Neutrophil (primary cell): ENCODE measurements around the gene BIN1.

Source experiments
- H3K27ac ChIP-seq: fragments of 200-600 bp; sonication (generic); 2 replicates; pipeline ENCODE4 v1.5.1; 2016; ENCODE audit warnings: mild to moderate bottlenecking, moderate library complexity
- H3K27me3 ChIP-seq: fragments of 200-600 bp; sonication (generic); 2 replicates; pipeline ENCODE4 v1.6.0; 2016; ENCODE audit warnings: mild to moderate bottlenecking
- H3K36me3 ChIP-seq: fragments of 200-600 bp; sonication (generic); 2 replicates; pipeline ENCODE4 v1.5.1; 2017
- H3K4me1 ChIP-seq, 2 experiments: fragments of 200-600 bp in 1 of 2; sonication (generic) in 1 of 2; 1 replicate in 1 of 2; 2 replicates in 1 of 2; pipeline versions ENCODE4 v1.5.1 to v1.6.1; 2013 to 2016; ENCODE audit warnings: low read depth in 1 of 2, low read length in 1 of 2, mild to moderate bottlenecking in 1 of 2, moderate library complexity in 1 of 2; ENCODE audit not compliant: control insufficient read depth in 1 of 2, insufficient read depth in 1 of 2
- H3K4me3 ChIP-seq, 2 experiments: fragments of 200-600 bp in 1 of 2; sonication (generic) in 1 of 2; 1 replicate in 1 of 2; 2 replicates in 1 of 2; pipeline ENCODE4 v1.5.1; 2013 to 2016; ENCODE audit warnings: low read depth in 1 of 2, low read length in 1 of 2, mild to moderate bottlenecking in 1 of 2, moderate library complexity in 1 of 2
- H3K9me3 ChIP-seq: fragments of 200-600 bp; sonication (generic); 2 replicates; pipeline ENCODE4 v1.5.1; 2016
- TF ChIP-seq, protein P1 (sequence below): fragments of 200-600 bp; sonication (generic); IDR thresholded peaks from 2 replicates; pipeline ENCODE4 v1.5.1; 2016; ENCODE audit warnings: antibody characterized with exemption

BIN1 gene

DNA sequence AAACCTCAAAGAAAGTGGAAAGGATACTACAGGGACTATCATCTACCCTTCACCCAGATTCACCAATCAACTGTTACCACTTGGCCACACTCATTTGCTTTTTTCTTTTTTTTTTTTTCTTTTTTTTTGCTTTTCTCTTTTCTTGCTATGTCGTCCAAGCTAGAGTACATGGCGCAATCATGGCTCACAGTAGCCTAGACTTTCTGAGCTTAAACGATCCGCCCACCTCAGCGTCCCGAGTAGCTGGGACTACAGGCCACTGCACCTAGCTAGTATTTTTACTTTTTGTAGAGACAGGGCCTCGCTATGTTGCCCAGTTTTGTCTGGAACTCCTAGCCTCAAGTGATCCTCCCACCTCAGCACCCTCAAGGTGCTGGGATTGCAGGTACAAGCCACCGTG, 24.0 kb downstream of the BIN1 start:
- no peak overlapping the region for H3K4me3 ChIP-seq
- no peak overlapping the region for H3K27ac ChIP-seq
- H3K36me3 ChIP-seq, result no peaks in the 10 kb centered on the region
- H3K27me3 ChIP-seq, result peaks cover 73% of the 10 kb centered on the region
- TF ChIP-seq, protein P1, sequence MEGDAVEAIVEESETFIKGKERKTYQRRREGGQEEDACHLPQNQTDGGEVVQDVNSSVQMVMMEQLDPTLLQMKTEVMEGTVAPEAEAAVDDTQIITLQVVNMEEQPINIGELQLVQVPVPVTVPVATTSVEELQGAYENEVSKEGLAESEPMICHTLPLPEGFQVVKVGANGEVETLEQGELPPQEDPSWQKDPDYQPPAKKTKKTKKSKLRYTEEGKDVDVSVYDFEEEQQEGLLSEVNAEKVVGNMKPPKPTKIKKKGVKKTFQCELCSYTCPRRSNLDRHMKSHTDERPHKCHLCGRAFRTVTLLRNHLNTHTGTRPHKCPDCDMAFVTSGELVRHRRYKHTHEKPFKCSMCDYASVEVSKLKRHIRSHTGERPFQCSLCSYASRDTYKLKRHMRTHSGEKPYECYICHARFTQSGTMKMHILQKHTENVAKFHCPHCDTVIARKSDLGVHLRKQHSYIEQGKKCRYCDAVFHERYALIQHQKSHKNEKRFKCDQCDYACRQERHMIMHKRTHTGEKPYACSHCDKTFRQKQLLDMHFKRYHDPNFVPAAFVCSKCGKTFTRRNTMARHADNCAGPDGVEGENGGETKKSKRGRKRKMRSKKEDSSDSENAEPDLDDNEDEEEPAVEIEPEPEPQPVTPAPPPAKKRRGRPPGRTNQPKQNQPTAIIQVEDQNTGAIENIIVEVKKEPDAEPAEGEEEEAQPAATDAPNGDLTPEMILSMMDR, result no peak
- peaks cover 6 to 7% of the 10 kb centered on the region in 2 experiments for H3K4me1 ChIP-seq
- no peaks in the 10 kb centered on the region for H3K9me3 ChIP-seq

- H3K9me3 ChIP-seq, result no peaks in the 10 kb centered on the region
- peaks cover 63% of the 10 kb centered on the region for H3K27me3 ChIP-seq
- TF ChIP-seq, protein P1, result no peak
- peaks cover 4% of the 10 kb centered on the region in 2 experiments for H3K4me1 ChIP-seq
- no peak overlapping the region for H3K27ac ChIP-seq
- no peaks in the 10 kb centered on the region for H3K36me3 ChIP-seq
- no peak overlapping the region for H3K4me3 ChIP-seq
Measured at GRCh38 chr2:127081826-127082633, 24.9 kb downstream of the BIN1 start.

DNA sequence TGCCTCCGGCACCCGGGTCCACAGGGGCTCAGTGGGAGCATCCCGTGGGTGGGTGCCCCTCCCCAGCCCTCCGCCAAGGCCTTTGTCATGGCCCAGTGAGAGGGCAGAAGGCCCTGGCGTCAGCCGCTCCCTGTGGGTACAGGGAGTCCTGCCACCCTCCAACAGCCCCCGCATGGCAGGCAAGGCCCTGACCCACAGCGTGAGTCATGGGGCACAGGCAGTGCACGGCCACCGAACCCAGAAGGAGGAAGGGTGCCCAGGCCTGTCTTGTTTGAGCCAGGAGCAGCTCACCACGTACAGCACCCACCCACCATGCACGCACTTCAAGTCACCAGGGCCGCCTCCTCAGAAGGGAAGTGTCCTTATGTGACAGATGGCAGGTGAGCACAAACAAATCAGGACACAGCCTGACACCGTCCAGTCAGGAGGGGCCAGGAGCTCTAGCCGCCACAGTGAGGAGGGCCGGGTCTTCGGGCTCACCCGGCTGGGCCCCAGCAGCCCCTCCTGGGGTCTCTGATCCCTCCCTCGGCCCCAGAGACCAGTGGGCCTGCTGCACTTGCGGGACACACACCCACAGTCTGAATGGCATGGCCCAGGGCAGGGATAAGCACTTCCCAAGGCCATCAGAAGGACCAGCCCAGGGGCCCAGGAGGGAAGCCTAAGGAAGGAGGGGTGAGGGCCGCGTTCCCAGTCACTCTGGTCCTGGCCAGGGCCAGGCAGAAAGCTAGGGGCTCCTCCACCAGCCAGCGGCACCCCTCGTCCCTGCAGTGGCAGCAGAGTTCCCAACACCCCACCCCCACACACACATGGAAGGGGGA, 25.8 kb downstream of the BIN1 start:
- no peaks in the 10 kb centered on the region for H3K4me1 ChIP-seq
- no peak overlapping the region for H3K4me3 ChIP-seq
- H3K27ac ChIP-seq, result no peak overlapping the region

DNA sequence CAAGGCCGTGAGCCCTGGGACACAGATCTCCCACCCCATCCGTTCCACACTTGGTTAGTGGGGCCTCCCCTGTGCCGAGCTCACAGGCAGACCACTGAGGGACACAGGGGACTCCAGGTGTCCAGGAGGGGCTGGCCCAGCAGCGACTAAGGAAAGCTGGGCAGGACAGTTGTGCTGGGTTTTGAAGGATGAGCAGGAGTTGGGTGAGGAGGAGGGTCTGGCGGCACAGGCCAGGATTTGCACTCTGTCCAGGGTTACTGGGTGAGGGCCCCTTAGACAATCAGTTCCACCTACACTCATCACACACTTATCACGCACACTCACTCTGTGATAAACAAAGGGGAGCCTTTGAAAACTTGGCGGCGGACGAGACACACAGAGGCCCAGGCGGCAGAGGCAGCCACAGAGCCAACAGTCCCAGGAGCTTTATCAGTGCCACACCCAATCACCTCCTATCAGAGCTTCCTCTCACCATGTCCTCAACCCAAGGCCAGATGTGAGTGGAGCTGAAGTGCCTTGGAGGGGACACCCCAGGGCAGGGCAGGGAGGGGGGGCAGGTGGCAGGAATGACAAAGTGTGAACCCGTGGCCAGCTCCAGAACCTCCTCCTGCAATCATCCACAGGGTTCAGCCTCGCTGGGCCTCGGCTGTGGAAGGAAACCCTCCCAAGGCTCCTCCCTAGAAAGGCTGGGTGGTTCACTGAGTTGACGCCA, 26.6 kb downstream of the BIN1 start:
- Histone ChIP-seq H3K36me3 (no peaks in the 10 kb centered on the region), H3K4me1 (no peaks in the 10 kb centered on the region), H3K4me3 (no peak overlapping the region), H3K27me3 (peaks cover 47% of the 10 kb centered on the region), H3K27ac (no peak overlapping the region), H3K9me3 (no peaks in the 10 kb centered on the region)
- TF ChIP-seq, protein P1, result no peak

More for the DNA sequence above, 25.8 kb downstream of the BIN1 start:
- TF ChIP-seq, protein P1, result no peak
- Histone ChIP-seq H3K9me3 (no peaks in the 10 kb centered on the region), H3K36me3 (no peaks in the 10 kb centered on the region), H3K27me3 (peaks cover 55% of the 10 kb centered on the region)

- H3K36me3 ChIP-seq, result no peaks in the 10 kb centered on the region
- TF ChIP-seq, protein P1, result no peak
- peaks cover 38% of the 10 kb centered on the region for H3K27me3 ChIP-seq
- no peaks in the 10 kb centered on the region for H3K4me1 ChIP-seq
- H3K9me3 ChIP-seq, result no peaks in the 10 kb centered on the region
- H3K4me3 ChIP-seq, result no peak overlapping the region
- H3K27ac ChIP-seq, result no peak overlapping the region
Measured at GRCh38 chr2:127079358-127079920, 27.5 kb downstream of the BIN1 start.
